Stimulated activated CD4-positive, alpha-beta T cell treated with anti-CD3 and anti-CD28 coated beads, Interleukin-12 subunit alpha, Interleukin-12 subunit beta, amount 100 ng/mL, for 24 hours (primary cell): ENCODE data around the gene CDCA4.

ENCODE experiments used
- DNase-seq, 2 experiments: peaks; one replicate each; pipeline ENCODE4 v3.0.0-alpha.2; 2020; ENCODE audit warnings: low read depth in 2 of 2

Gene CDCA4

DNA sequence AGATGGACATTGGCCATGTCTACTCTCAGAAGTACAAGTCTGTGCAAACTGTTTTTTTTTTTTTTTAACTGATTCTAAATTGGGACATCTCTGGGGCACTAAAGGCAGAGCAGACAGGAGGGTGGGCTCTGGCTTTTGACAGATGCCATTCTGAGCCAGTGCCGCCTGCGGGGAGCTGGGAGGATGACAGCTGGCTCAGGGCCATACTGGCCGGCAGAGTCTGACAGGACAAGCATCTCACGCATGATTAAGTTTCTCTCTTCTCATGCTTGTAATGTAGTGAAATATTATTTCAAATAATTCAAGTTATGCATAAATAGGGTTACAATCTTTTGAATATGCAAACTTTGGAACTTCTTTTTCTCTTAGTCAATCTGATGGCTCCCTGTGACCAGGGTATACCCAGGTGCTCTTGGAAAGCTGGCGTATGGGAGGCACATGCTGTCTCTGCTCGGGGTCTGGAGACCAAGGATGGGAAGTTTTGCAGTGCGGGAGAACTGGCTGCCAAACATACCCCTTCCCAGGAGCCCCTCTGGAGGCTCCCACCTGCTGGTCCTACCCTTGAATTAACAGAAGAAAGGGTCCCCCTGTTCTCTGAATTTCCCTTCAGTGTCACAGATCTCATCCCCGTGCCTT, 7.6 kb downstream of the CDCA4 start:
- DNase-seq: no peak

DNA sequence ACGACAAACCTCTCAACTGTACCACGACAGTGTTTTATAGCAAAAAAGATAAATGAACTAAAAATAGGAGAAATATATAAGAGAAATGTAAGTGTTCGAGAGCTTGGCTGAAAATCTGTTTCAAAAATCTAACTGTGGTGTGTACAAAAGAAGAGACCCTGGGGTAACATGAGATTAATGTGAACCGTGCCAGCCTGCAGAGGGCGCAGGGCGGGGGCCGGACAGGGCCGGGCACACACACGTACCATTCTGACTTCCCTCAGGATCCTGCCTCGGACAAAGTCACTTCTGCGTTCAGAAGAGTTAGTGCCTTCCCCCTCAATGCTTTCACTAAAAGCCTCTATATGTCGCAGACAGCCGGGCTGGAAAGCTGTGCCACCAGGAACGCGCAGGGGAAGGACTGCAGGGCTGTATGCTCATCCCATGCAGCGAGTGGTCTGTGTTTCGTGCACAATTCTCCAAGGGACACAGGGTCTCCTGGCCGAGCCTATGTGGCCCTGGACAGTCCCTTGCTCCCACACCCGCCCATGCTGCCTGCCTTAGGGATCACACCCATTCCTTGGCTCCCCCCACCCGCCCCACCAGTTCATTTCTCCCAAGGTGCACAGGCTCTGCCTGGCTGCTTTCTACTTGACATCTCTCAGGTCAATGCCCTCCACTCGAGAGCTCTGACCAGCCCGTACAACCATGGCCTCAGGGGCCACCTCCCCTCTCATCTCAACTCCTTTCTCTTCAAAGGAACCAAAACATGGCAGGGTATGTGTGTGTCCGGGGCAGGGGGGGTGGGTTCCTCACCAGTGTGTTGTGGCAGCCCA, 8.5 kb downstream of the CDCA4 start:
- no peak for DNase-seq

GRCh38 chr14:105011312-105011990, 9.4 kb downstream of the CDCA4 start:
- DNase-seq: no peak

- DNase-seq: no peak
Measured at GRCh38 chr14:105010891-105011291, 10.0 kb downstream of the CDCA4 start.

GRCh38 chr14:105010106-105010505, 10.8 kb downstream of the CDCA4 start:
- no peak for DNase-seq

- DNase-seq: no peak
Measured at GRCh38 chr14:105007593-105008264, 13.2 kb downstream of the CDCA4 start.

DNA sequence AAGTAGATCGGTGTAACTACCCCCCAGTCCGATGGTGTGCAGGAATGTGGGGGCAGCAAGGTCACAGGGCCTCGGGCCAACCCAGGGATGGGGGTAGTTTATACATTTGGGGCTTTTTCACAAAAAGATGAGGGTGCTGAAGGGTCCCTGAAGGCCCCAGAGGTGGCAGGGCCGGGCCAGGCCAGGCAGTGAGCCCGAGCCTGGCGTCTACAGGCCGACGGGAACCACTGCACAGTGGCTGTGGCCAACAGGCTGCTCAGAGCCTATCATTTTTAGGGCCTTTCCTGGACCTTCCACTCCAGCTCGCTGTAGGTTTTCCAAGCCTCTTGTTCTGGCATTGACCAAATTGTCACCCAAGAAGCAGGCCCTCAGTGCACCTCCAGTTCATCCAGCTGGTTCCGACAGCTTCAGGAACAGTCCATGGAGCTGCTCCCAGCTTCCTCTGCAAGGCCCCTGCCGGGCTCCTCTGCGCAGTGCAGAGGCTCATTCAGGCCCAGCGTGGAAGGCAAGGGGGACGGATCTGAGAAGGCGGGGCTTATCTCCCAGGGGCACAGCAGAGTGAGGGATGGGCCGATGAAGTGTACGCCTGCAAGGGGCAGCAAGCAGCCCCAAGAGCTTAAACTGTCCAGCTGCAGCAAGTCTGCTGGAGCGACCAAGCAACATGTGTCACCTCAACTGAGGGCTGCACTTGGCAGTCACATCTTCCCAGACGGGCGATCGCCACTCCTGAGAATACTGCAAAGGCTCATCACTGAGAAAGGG, 13.9 kb downstream of the CDCA4 start:
- no peak for DNase-seq

GRCh38 chr14:105005929-105006830, 14.7 kb downstream of the CDCA4 start:
- no peak for DNase-seq

- no peak for DNase-seq
Measured at GRCh38 chr14:105005329-105005928, 15.5 kb downstream of the CDCA4 start.

DNA sequence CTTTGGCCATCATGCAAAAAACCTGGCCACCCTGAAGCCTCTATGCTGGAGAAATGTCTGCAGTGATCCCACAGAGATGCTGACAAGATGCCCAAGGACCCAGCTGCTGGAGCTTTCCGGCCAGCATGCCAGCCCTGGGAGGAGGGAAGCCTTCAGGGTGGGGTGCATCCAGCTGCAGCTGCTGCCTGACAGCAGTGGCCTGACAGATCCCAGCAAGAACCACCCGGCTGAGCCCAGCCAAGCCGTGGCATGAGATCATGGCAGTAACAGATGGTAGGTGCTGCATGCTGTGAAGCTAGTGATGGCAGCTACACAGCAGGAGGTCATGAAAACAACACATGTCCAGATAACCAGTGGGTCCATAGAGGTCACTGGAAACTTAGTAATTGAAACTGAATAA, 21.5 kb downstream of the CDCA4 start:
- DNase-seq: no peak

DNA sequence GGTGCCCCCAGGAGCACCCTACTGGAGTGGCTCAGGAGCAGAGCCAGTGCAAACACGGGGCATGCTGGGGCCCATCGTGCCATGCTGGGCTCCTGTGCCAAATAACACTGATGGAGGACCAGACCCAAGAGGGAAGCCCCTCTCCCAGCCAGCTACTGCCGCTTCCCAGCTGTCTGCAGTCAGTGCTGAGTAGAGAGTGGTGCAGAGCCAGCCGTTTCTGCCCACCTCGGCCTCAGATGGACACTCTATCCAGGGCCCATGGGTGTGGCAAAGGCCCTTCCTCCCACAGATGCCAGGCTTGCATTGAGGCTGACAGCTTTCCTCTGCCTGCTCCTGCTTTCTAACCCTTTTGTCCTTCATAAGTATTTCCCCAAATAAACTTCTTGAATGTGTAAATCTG, 22.1 kb downstream of the CDCA4 start:
- DNase-seq: no peak

- DNase-seq: no peak
Measured at GRCh38 chr14:104996483-104996882, 24.4 kb downstream of the CDCA4 start.

DNA sequence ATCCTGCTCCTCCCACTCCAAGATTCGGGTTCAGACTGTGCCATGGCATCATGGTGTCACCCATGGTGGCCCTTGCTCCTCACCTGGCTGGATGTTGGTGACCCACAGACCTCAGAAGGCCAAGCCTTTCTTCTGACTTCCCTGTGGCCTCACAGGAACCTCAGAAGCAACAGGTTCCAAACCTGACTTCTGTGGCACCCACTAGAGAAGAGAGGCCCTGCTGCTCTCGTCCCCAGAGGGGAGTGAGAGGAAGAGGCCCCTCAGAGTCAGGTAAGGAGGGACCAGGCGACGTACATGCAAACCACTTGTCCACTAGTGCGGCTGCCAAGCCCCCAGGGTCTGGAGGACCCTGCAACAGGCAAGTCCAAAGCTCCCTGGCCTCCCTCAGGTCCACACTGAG, 24.9 kb downstream of the CDCA4 start:
- no peak for DNase-seq

- no peak for DNase-seq
Measured at GRCh38 chr14:104994978-104995377, 25.9 kb downstream of the CDCA4 start.

GRCh38 chr14:104993808-104994591, 26.9 kb downstream of the CDCA4 start:
- DNase-seq: no peak

GRCh38 chr14:104993306-104993705, 27.6 kb downstream of the CDCA4 start:
- no peak for DNase-seq

GRCh38 chr14:104992501-104992900, 28.4 kb downstream of the CDCA4 start:
- no peak for DNase-seq

GRCh38 chr14:104991896-104992230, 29.0 kb downstream of the CDCA4 start:
- DNase-seq: no peak

- no peak for DNase-seq
Measured at GRCh38 chr14:104989951-104990303, 31.0 kb downstream of the CDCA4 start.
